HG03025 (cell line): Measurements from ENCODE around the gene UBE4A.

Source experiments
- ATAC-seq: cut with Tn5 transposase; IDR thresholded peaks from one replicate; pipeline ENCODE4 v1.9.1; 2021; ENCODE audit warnings: mild to moderate bottlenecking, moderate library complexity; ENCODE audit not compliant: unreplicated experiment, low FRiP score

UBE4A gene

GRCh38 chr11:118435893-118436624 lies 76.7 kb downstream of the UBE4A start, which contains the start of gene KMT2A:
KMT2A (plus strand) TSS chr11:118436492; CDS start chr11:118436513, 21 bp downstream.
- peak; percentile 54 for ATAC-seq

GRCh38 chr11:118436639-118437207 lies 77.3 kb downstream of the UBE4A start:
- peak; percentile 22 for ATAC-seq

- no peak for ATAC-seq
Measured at GRCh38 chr11:118437208-118438125, 78.1 kb downstream of the UBE4A start.

- ATAC-seq, result no peak
Measured at GRCh38 chr11:118438314-118438931, 79.0 kb downstream of the UBE4A start.

GRCh38 chr11:118439646-118440045 lies 80.2 kb downstream of the UBE4A start:
- ATAC-seq, result no peak

GRCh38 chr11:118441770-118442275 lies 82.4 kb downstream of the UBE4A start:
- ATAC-seq, result no peak

GRCh38 chr11:118442301-118442700 lies 82.9 kb downstream of the UBE4A start:
- ATAC-seq, result no peak

GRCh38 chr11:118442908-118443589 lies 83.6 kb downstream of the UBE4A start:
- ATAC-seq, result no peak

GRCh38 chr11:118443590-118444218 lies 84.3 kb downstream of the UBE4A start:
- ATAC-seq, result no peak

GRCh38 chr11:118447423-118447822 lies 88.0 kb downstream of the UBE4A start:
- ATAC-seq, result no peak

- no peak for ATAC-seq
Measured at GRCh38 chr11:118448294-118448693, 88.9 kb downstream of the UBE4A start.
